ENCODE data around the gene GJB2.

Gene GJB2

DNA sequence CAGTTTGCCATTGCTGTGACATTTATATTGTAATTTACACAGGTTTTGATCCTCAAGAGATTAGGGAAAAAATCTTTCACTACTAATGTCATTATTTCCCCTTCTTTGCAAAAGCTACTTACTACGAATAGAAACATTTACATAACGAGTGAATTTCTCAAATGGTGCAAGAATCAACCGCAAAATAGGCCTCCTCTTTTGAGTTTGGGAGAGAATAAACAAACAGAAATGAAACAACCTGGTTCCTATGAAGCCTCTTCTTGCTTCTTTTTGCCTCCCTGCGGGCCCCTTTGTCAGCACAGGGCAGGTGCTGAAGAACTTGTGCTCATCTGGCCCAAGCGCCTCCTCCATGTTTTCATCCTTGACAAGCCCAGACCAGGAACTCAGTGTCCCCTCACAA, 21.8 kb downstream of the GJB2 start:
- no peak overlapping the region for H3K4me3 ChIP-seq (IDR thresholded peaks at IDR 0.05; ENCODE audit: insufficient read depth, low read depth, low read length)
- H2AFZ ChIP-seq (ENCODE audit: low read depth) = no peak overlapping the region
- H3K4me2 ChIP-seq = no peak overlapping the region
- no peak overlapping the region for H3K9ac ChIP-seq
- no peaks in the 10 kb centered on the region for H3K36me3 ChIP-seq (ENCODE audit: insufficient read depth)
- H3K27ac ChIP-seq = no peak overlapping the region
- peaks cover 17% of the 10 kb centered on the region for H3K4me1 ChIP-seq (ENCODE audit: low read depth, poor library complexity, severe bottlenecking)
- TF ChIP-seq, protein P1, sequence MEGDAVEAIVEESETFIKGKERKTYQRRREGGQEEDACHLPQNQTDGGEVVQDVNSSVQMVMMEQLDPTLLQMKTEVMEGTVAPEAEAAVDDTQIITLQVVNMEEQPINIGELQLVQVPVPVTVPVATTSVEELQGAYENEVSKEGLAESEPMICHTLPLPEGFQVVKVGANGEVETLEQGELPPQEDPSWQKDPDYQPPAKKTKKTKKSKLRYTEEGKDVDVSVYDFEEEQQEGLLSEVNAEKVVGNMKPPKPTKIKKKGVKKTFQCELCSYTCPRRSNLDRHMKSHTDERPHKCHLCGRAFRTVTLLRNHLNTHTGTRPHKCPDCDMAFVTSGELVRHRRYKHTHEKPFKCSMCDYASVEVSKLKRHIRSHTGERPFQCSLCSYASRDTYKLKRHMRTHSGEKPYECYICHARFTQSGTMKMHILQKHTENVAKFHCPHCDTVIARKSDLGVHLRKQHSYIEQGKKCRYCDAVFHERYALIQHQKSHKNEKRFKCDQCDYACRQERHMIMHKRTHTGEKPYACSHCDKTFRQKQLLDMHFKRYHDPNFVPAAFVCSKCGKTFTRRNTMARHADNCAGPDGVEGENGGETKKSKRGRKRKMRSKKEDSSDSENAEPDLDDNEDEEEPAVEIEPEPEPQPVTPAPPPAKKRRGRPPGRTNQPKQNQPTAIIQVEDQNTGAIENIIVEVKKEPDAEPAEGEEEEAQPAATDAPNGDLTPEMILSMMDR (conservative IDR thresholded peaks at IDR 0.05; ENCODE audit: low read depth, low read length) = no peak
- no peaks in the 10 kb centered on the region for H3K79me2 ChIP-seq (ENCODE audit: insufficient read depth, low read depth)
- H3K27me3 ChIP-seq (ENCODE audit: insufficient read depth, low read depth) = no peaks in the 10 kb centered on the region
- no peaks in the 10 kb centered on the region for H4K20me1 ChIP-seq (ENCODE audit: insufficient read depth)

DNA sequence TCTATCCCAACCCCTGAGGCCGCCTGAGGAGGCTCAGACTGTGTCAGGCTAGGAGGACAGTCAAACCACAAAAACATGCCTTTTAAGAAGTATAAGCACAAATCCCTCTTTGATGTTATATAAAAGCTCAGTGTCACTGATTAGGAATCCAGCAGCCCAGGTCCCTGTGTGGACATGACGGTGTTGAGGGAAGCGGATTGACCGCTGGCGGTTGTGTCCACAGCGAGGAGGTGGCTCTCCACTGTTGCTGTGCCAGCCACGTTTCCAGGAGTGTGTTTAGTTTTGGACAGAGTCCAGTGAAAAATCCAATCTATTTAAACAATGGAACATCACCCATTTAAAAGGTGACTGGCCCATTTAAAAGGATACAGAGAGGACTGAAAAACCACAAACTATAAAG, 24.3 kb downstream of the GJB2 start:
- Histone ChIP-seq H3K4me2 (no peak overlapping the region), H3K9ac (no peak overlapping the region), H2AFZ (ENCODE audit: low read depth) (no peak overlapping the region), H3K27me3 (ENCODE audit: insufficient read depth, low read depth) (no peaks in the 10 kb centered on the region), H3K36me3 (ENCODE audit: insufficient read depth) (no peaks in the 10 kb centered on the region), H3K4me1 (ENCODE audit: low read depth, poor library complexity, severe bottlenecking) (no peaks in the 10 kb centered on the region), H3K79me2 (ENCODE audit: insufficient read depth, low read depth) (no peaks in the 10 kb centered on the region), H3K27ac (no peak overlapping the region), H3K4me3 (IDR thresholded peaks at IDR 0.05; ENCODE audit: insufficient read depth, low read depth, low read length) (no peak overlapping the region), H4K20me1 (ENCODE audit: insufficient read depth) (no peaks in the 10 kb centered on the region)
- TF ChIP-seq, protein P1 (conservative IDR thresholded peaks at IDR 0.05; ENCODE audit: low read depth, low read length) = no peak

DNA sequence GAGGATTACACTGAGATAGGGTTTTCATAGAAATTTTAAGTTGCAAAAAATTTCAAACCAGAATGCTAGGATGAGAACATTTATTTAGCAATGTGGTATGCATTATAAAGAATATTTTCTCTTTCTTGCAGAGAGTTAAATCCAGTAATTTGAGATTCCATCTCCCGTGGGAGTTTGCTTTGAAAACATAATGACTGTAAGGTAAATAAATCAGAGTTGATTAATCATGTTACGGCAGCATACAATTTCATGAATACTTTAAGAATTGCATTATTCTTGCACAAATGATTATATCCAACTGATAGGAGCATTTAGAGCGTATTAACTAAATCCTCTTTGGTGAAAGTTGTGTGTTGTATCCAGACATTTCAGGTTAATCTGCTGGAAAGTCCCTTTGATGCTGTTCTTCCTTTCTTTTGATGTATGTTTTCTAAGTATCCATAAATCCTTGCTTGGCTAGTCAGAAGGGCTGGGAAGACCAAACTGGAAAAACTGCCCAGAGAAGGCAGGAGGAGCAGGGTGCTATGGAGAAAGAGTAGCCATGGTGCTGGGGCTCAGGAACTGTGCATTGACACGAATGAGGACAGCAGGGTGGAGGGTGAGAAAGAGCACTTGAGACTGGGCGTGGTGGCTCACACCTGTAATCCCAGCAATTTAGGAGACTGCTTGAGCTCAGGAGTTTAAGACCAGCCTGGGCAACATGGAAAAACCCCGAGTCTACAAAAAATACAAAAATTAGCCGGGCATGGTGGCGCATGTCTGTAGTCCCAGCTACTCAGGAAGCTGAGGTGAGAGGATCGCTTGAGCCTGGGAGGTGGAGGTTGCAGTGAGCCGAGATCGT, 27.1 kb downstream of the GJB2 start:
- H3K27ac ChIP-seq = no peak overlapping the region
- no peaks in the 10 kb centered on the region for H3K36me3 ChIP-seq (ENCODE audit: insufficient read depth)
- H4K20me1 ChIP-seq (ENCODE audit: insufficient read depth) = no peaks in the 10 kb centered on the region
- no peaks in the 10 kb centered on the region for H3K27me3 ChIP-seq (ENCODE audit: insufficient read depth, low read depth)
- no peak overlapping the region for H2AFZ ChIP-seq (ENCODE audit: low read depth)
- H3K4me1 ChIP-seq (ENCODE audit: low read depth, poor library complexity, severe bottlenecking) = no peaks in the 10 kb centered on the region
- H3K9ac ChIP-seq = no peak overlapping the region
- no peak overlapping the region for H3K4me3 ChIP-seq (IDR thresholded peaks at IDR 0.05; ENCODE audit: insufficient read depth, low read depth, low read length)
- H3K79me2 ChIP-seq (ENCODE audit: insufficient read depth, low read depth) = no peaks in the 10 kb centered on the region
- no peak overlapping the region for H3K4me2 ChIP-seq
- TF ChIP-seq, protein P1 (conservative IDR thresholded peaks at IDR 0.05; ENCODE audit: low read depth, low read length) = no peak

DNA sequence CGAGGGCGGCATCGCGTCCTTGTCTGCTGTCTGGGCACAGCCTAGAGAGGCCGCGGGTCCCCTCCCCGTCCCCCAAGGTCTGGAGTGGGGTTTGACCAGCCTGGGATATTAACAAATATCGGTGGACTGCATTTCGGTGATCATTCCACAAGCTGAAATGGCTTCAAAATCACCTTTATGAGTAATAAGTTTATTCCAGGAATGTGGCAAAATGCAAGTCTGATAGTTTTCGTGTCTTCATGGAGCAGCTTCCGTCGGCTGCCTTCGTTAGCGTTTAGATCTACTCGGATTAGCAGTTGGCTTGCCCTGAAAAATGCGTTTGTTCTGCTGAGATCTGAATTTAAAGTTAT, 30.8 kb downstream of the GJB2 start:
- no peaks in the 10 kb centered on the region for H3K36me3 ChIP-seq (ENCODE audit: insufficient read depth)
- no peak overlapping the region for H2AFZ ChIP-seq (ENCODE audit: low read depth)
- no peaks in the 10 kb centered on the region for H3K4me1 ChIP-seq (ENCODE audit: low read depth, poor library complexity, severe bottlenecking)
- no peak overlapping the region for H3K4me3 ChIP-seq (IDR thresholded peaks at IDR 0.05; ENCODE audit: insufficient read depth, low read depth, low read length)
- H3K27ac ChIP-seq = no peak overlapping the region
- H3K79me2 ChIP-seq (ENCODE audit: insufficient read depth, low read depth) = no peaks in the 10 kb centered on the region
- H3K27me3 ChIP-seq (ENCODE audit: insufficient read depth, low read depth) = no peaks in the 10 kb centered on the region; the same call in 1 of the 2 replicates
- H4K20me1 ChIP-seq (ENCODE audit: insufficient read depth) = no peaks in the 10 kb centered on the region
- H3K9ac ChIP-seq = no peak overlapping the region
- TF ChIP-seq, protein P1 (conservative IDR thresholded peaks at IDR 0.05; ENCODE audit: low read depth, low read length) = no peak
- no peak overlapping the region for H3K4me2 ChIP-seq
